ENCODE data around the gene TMEM97.
"Not testable (repeated sequence)": the region's sequence is repeated elsewhere in the genome, so short reads cannot be mapped to it uniquely, and the experiment has no call there.

Gene TMEM97

GRCh38 chr17:28318759-28319597 lies at the start of gene TMEM97:
Gene TMEM97, plus strand, starts transcription at chr17:28319200. Its CDS starts 40 bp downstream, at chr17:28319240.
- peak; percentile 90 for DNase-seq

GRCh38 chr17:28270055-28270454 lies 48.9 kb upstream of the TMEM97 start:
- no peak for DNase-seq

- no peak for DNase-seq
These were observed 48.1 kb upstream of the TMEM97 start for GRCh38 chr17:28270926-28271325.

GRCh38 chr17:28271431-28271830 lies 47.6 kb upstream of the TMEM97 start:
- no peak for DNase-seq

GRCh38 chr17:28272166-28272565 lies 46.8 kb upstream of the TMEM97 start:
- no peak for DNase-seq

- DNase-seq: not testable (repeated sequence)
These were observed 45.7 kb upstream of the TMEM97 start for GRCh38 chr17:28273341-28273740.

GRCh38 chr17:28274591-28275265 lies 44.3 kb upstream of the TMEM97 start:
- no peak for DNase-seq

GRCh38 chr17:28276011-28276410 lies 43.0 kb upstream of the TMEM97 start:
- no peak for DNase-seq

GRCh38 chr17:28279411-28279810 lies 39.6 kb upstream of the TMEM97 start:
- no peak for DNase-seq

- no peak for DNase-seq
These were observed 38.2 kb upstream of the TMEM97 start for GRCh38 chr17:28280826-28281225.

GRCh38 chr17:28282596-28282995 lies 36.4 kb upstream of the TMEM97 start:
- DNase-seq: no peak

GRCh38 chr17:28285965-28286364 lies 33.0 kb upstream of the TMEM97 start:
- no peak for DNase-seq

GRCh38 chr17:28290703-28291102 lies 28.3 kb upstream of the TMEM97 start:
- no peak for DNase-seq

- DNase-seq: no peak
These were observed 27.1 kb upstream of the TMEM97 start for GRCh38 chr17:28291780-28292330.

- DNase-seq: not testable (repeated sequence)
These were observed 26.1 kb upstream of the TMEM97 start for GRCh38 chr17:28292878-28293277.

GRCh38 chr17:28293994-28294393 lies 25.0 kb upstream of the TMEM97 start:
- DNase-seq: no peak

- no peak for DNase-seq
These were observed 23.1 kb upstream of the TMEM97 start for GRCh38 chr17:28295677-28296578.

- no peak for DNase-seq
These were observed 20.6 kb upstream of the TMEM97 start for GRCh38 chr17:28298449-28298848.

GRCh38 chr17:28306954-28307401 lies 12.0 kb upstream of the TMEM97 start:
- no peak for DNase-seq

GRCh38 chr17:28313841-28314240 lies 5.2 kb upstream of the TMEM97 start:
- no peak for DNase-seq

- DNase-seq: no peak
These were observed 2.9 kb upstream of the TMEM97 start for GRCh38 chr17:28315846-28316705.

All from NCI-H187 treated with DMSO at 0.1 percent for 48 hours (cell line).